ENCODE results near the gene BCL2. TPM values are rescaled to one million over a fixed set of nuclear protein-coding genes. Genes with fewer than 3 reads are reported as not detected.

BCL2 gene
- polyA plus RNA-seq, 1 experiment, result 0.35 TPM

GRCh38 chr18:63180321-63180720 lies 139.2 kb downstream of the BCL2 start:
- DNase-seq (ENCODE audit: low read depth, low spot score), result no peak
- ChIA-PET POLR2A (no interaction called here), CTCF (no interaction called here)
- Histone ChIP-seq H3K9me3 (ENCODE audit: control insufficient read depth, insufficient read depth, low read length) (no peaks in the 10 kb centered on the region), H3K27ac (ENCODE audit: low read depth, low read length) (no peak overlapping the region), H3K27me3 (ENCODE audit: control insufficient read depth, insufficient read depth, low read length) (peaks cover 30% of the 10 kb centered on the region), H3K4me3 (ENCODE audit: low read depth, low read length) (no peak overlapping the region)
- TF ChIP-seq CTCF (IDR thresholded peaks at IDR 0.05; ENCODE audit: low read depth, low read length), result no peak

- peaks cover 32% of the 10 kb centered on the region for H3K27me3 ChIP-seq (ENCODE audit: control insufficient read depth, insufficient read depth, low read length)
- ChIA-PET CTCF (no interaction called here), POLR2A (no interaction called here)
- H3K9me3 ChIP-seq (ENCODE audit: control insufficient read depth, insufficient read depth, low read length), result no peaks in the 10 kb centered on the region
- DNase-seq (ENCODE audit: low read depth, low spot score), result no peak
- no peak overlapping the region for H3K4me3 ChIP-seq (ENCODE audit: low read depth, low read length)
- TF ChIP-seq CTCF (IDR thresholded peaks at IDR 0.05; ENCODE audit: low read depth, low read length), result no peak
- H3K27ac ChIP-seq (ENCODE audit: low read depth, low read length), result no peak overlapping the region
These were observed 140.1 kb downstream of the BCL2 start for GRCh38 chr18:63179422-63179821.

GRCh38 chr18:63178971-63179370 lies 140.6 kb downstream of the BCL2 start:
- Histone ChIP-seq H3K9me3 (ENCODE audit: control insufficient read depth, insufficient read depth, low read length) (no peaks in the 10 kb centered on the region), H3K27ac (ENCODE audit: low read depth, low read length) (no peak overlapping the region), H3K27me3 (ENCODE audit: control insufficient read depth, insufficient read depth, low read length) (peaks cover 32% of the 10 kb centered on the region), H3K4me3 (ENCODE audit: low read depth, low read length) (no peak overlapping the region)
- POLR2A ChIA-PET, result no interaction called here
- no peak for DNase-seq (ENCODE audit: low read depth, low spot score)
- CTCF ChIA-PET, result no interaction called here
- TF ChIP-seq CTCF (IDR thresholded peaks at IDR 0.05; ENCODE audit: low read depth, low read length), result no peak

- H3K27me3 ChIP-seq (ENCODE audit: control insufficient read depth, insufficient read depth, low read length), result peaks cover 29% of the 10 kb centered on the region
- no peaks in the 10 kb centered on the region for H3K9me3 ChIP-seq (ENCODE audit: control insufficient read depth, insufficient read depth, low read length)
- no peak overlapping the region for H3K27ac ChIP-seq (ENCODE audit: low read depth, low read length)
- CTCF ChIA-PET, result no interaction called here
- DNase-seq (ENCODE audit: low read depth, low spot score), result no peak
- TF ChIP-seq CTCF (IDR thresholded peaks at IDR 0.05; ENCODE audit: low read depth, low read length), result no peak
- H3K4me3 ChIP-seq (ENCODE audit: low read depth, low read length), result no peak overlapping the region
- POLR2A ChIA-PET, result no interaction called here
These were observed 141.4 kb downstream of the BCL2 start for GRCh38 chr18:63177919-63178821.

GRCh38 chr18:63177259-63177658 lies 142.3 kb downstream of the BCL2 start:
- ChIA-PET CTCF (no interaction called here), POLR2A (no interaction called here)
- no peak for TF ChIP-seq CTCF (IDR thresholded peaks at IDR 0.05; ENCODE audit: low read depth, low read length)
- no peaks in the 10 kb centered on the region for H3K9me3 ChIP-seq (ENCODE audit: control insufficient read depth, insufficient read depth, low read length)
- no peak overlapping the region for H3K4me3 ChIP-seq (ENCODE audit: low read depth, low read length)
- no peak for DNase-seq (ENCODE audit: low read depth, low spot score)
- no peak overlapping the region for H3K27ac ChIP-seq (ENCODE audit: low read depth, low read length)
- H3K27me3 ChIP-seq (ENCODE audit: control insufficient read depth, insufficient read depth, low read length), result peaks cover 29% of the 10 kb centered on the region

All from AG04450 (cell line).